OCI-LY1 (cell line): ENCODE results near the gene SYMPK.

Experiments
- EZH2 ChIP-seq: fragments of 200-600 bp; sonication (generic), shearing (Covaris generic); IDR thresholded peaks from 2 replicates; pipeline ENCODE4 v1.8.0; 2017; ENCODE audit warnings: borderline replicate concordance, mixed run types, mild to moderate bottlenecking, antibody characterized with exemption, low read length, moderate library complexity, mixed read lengths
- TF ChIP-seq, protein P1 (sequence below): fragments of 200-600 bp; sonication (generic), shearing (Covaris generic); IDR thresholded peaks from 2 replicates; pipeline ENCODE4 v1.5.1; 2017; ENCODE audit warnings: mild to moderate bottlenecking, antibody characterized with exemption, low read length, moderate library complexity, mixed read lengths

DNA sequence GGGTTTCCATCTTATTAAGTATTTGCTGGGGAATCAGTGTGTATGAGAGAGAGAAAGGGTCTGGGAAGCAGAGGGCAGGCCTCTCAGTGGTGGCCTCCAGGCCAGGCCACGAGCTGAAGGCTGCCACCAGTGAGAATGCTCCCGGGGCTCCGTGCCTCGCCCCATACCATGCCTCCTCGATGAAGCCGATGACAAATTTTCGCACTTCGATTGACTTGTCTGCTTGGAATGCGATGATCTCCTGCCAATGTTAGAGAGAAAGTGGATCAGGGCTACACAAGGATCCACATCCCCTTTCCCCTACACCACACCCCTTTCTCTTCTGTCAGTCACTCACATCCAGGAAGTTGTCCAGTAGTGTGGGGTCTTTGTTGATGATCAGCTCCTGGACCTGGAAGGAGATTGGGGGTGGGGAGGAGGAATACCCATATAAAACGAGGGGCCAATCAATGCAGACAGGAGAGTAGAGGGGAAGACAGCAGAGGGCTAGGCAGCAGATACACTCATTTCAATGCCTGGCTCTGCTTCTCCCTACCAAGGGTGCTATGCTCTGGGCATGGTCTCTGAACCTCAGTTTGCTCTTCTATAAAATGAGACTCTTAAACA, 10.7 kb downstream of the SYMPK start:
- no peak for TF ChIP-seq EZH2
- TF ChIP-seq, protein P1, sequence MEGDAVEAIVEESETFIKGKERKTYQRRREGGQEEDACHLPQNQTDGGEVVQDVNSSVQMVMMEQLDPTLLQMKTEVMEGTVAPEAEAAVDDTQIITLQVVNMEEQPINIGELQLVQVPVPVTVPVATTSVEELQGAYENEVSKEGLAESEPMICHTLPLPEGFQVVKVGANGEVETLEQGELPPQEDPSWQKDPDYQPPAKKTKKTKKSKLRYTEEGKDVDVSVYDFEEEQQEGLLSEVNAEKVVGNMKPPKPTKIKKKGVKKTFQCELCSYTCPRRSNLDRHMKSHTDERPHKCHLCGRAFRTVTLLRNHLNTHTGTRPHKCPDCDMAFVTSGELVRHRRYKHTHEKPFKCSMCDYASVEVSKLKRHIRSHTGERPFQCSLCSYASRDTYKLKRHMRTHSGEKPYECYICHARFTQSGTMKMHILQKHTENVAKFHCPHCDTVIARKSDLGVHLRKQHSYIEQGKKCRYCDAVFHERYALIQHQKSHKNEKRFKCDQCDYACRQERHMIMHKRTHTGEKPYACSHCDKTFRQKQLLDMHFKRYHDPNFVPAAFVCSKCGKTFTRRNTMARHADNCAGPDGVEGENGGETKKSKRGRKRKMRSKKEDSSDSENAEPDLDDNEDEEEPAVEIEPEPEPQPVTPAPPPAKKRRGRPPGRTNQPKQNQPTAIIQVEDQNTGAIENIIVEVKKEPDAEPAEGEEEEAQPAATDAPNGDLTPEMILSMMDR = no peak
